ENCODE results near the gene GAD1. TPM values are rescaled to one million over a fixed set of nuclear protein-coding genes. Genes with fewer than 3 reads are reported as not detected.

GAD1 gene
- 1 to 10 TPM in 1 of 2 donors, under 1 TPM in 1; 0.41 to 5.5 TPM for total RNA-seq

DNA sequence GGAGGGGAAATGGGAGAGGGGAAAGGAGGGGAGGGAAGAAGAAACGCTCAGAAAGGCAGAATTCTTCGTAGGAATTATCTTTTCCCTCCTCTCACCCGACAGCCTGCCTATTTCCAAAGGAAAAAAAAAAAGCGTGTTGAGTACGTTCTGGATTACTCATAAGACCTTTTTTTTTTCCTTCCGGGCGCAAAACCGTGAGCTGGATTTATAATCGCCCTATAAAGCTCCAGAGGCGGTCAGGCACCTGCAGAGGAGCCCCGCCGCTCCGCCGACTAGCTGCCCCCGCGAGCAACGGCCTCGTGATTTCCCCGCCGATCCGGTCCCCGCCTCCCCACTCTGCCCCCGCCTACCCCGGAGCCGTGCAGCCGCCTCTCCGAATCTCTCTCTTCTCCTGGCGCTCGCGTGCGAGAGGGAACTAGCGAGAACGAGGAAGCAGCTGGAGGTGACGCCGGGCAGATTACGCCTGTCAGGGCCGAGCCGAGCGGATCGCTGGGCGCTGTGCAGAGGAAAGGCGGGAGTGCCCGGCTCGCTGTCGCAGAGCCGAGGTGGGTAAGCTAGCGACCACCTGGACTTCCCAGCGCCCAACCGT, at the start of gene GAD1:
TSS of gene GAD1 (plus strand) at position 384 of the 589 bp plus-strand sequence. CDS start 1,705 bp downstream, outside the sequence.
- H3K9me3 ChIP-seq = no peaks in the 10 kb centered on the region
- H3K27ac ChIP-seq = peak within 1 kb of the TSS; percentile 8 to 62
- DNase-seq (ENCODE audit: low spot score) (no peak), ATAC-seq (ENCODE audit: insufficient number of reproducible peaks, low FRiP score, low read depth) (no peak)
- H3K36me3 ChIP-seq = no peaks in the 10 kb centered on the region
- peaks cover 18 to 56% of the 10 kb centered on the region in 2 donors for H3K4me1 ChIP-seq (ENCODE audit: control insufficient read depth in 1 of 2, low read depth in 2 of 2)
- TF ChIP-seq, protein P1, sequence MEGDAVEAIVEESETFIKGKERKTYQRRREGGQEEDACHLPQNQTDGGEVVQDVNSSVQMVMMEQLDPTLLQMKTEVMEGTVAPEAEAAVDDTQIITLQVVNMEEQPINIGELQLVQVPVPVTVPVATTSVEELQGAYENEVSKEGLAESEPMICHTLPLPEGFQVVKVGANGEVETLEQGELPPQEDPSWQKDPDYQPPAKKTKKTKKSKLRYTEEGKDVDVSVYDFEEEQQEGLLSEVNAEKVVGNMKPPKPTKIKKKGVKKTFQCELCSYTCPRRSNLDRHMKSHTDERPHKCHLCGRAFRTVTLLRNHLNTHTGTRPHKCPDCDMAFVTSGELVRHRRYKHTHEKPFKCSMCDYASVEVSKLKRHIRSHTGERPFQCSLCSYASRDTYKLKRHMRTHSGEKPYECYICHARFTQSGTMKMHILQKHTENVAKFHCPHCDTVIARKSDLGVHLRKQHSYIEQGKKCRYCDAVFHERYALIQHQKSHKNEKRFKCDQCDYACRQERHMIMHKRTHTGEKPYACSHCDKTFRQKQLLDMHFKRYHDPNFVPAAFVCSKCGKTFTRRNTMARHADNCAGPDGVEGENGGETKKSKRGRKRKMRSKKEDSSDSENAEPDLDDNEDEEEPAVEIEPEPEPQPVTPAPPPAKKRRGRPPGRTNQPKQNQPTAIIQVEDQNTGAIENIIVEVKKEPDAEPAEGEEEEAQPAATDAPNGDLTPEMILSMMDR (IDR thresholded peaks at IDR 0.05) = no peak
- peaks cover 9% of the 10 kb centered on the region for H3K27me3 ChIP-seq (replicated peaks; ENCODE audit: insufficient read depth)
- peak within 1 kb of the TSS; percentile 73 for H3K4me3 ChIP-seq

- Histone ChIP-seq H3K4me3 (peak within 1 kb of the TSS; percentile 87), H3K27me3 (replicated peaks; ENCODE audit: insufficient read depth) (no peaks in the 10 kb centered on the region), H3K9me3 (no peaks in the 10 kb centered on the region), H3K36me3 (no peaks in the 10 kb centered on the region), H3K4me1 (ENCODE audit: control insufficient read depth in 1 of 2, low read depth in 2 of 2) (peaks cover 0 to 17% of the 10 kb centered on the region in 2 donors), H3K27ac (peak within 1 kb of the TSS; percentile 34 to 65)
- DNase-seq (ENCODE audit: low spot score) = peak; percentile 28
- ATAC-seq (ENCODE audit: insufficient number of reproducible peaks, low FRiP score, low read depth) = peak; percentile 61
- TF ChIP-seq, protein P1 (IDR thresholded peaks at IDR 0.05) = no peak
Observed at GRCh38 chr2:170770008-170770605, 46.6 kb upstream of the GAD1 start, which contains the start of gene ERICH2. ERICH2 (plus strand) TSS chr2:170770378; CDS start chr2:170770682, 304 bp downstream.

DNA sequence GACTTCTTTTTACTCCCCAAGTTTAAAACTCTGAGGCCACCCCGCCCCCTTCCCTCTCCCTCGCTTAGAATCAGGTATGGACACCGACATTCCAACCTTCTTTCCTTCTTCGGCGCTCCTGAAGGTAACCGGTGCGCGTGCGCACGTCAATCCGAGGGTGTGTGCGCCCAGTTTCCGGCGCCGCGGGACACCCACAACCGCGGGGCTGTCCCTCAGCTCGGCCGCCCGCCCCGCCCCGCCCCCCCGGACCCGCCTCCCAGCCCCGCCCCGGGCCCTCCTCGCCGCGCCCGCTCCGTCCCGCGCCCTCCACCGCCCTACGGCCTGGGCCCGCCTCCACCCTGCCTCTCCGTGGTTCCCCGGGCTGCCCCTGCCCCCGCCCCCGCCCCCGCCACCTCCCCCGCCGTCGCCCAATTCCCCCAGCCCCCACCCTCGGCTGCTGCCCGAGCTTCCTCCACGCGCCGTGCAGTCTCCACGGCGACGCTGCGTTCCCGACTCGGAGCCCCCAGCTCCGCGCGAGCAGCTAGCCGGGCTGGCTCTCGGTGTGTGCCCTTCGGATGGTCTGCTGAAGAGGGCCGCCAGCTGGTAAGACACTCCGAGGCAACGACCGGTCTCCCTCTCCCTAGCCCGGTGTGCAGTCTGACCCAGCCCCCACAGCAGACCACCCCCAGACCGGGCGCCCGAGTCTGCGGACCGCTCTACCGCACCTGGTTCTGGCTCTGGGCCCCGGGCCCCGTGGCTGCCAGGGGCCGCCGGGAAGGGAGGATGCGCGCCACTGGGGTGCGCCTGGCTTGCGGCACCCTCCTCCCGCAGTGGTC, 45.9 kb upstream of the GAD1 start:
- Histone ChIP-seq H3K27me3 (replicated peaks; ENCODE audit: insufficient read depth) (no peaks in the 10 kb centered on the region), H3K27ac (peak overlapping the region; percentile 34 to 65), H3K4me1 (ENCODE audit: control insufficient read depth in 1 of 2, low read depth in 2 of 2) (peaks cover 0 to 17% of the 10 kb centered on the region in 2 donors), H3K4me3 (peak overlapping the region; percentile 87), H3K9me3 (no peaks in the 10 kb centered on the region), H3K36me3 (no peaks in the 10 kb centered on the region)
- DNase-seq (ENCODE audit: low spot score) (no peak), ATAC-seq (ENCODE audit: insufficient number of reproducible peaks, low FRiP score, low read depth) (peak; percentile 53)
- TF ChIP-seq, protein P1 (IDR thresholded peaks at IDR 0.05) = no peak

DNA sequence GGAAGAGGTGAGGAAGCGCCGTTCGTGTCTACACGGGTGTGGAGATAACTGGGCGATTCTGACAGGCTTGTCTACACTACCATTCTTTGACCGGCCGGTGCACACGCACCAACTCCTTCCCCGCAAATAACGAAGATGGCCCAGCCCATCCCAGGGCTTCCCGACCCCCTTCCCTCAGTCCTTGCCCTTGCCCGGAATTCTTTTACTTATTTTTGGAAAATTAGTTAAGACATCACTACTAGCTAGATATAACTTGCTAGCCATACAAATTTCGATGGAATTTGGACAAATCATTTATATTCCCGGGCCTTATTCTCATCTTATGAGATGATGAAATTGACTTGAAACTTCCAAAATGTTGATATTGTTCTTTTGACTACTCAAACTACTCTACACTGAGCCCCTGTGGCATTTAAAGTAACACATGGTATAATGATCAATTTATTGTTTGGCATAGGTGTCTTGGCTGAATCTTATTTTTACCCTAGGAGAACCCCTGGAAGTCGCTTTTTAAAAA, 45.2 kb upstream of the GAD1 start:
- peaks cover 0 to 17% of the 10 kb centered on the region in 2 donors for H3K4me1 ChIP-seq (ENCODE audit: control insufficient read depth in 1 of 2, low read depth in 2 of 2)
- H3K9me3 ChIP-seq = no peaks in the 10 kb centered on the region
- peak overlapping the region; percentile 87 for H3K4me3 ChIP-seq
- no peak for ATAC-seq (ENCODE audit: insufficient number of reproducible peaks, low FRiP score, low read depth)
- H3K27me3 ChIP-seq (replicated peaks; ENCODE audit: insufficient read depth) = no peaks in the 10 kb centered on the region
- TF ChIP-seq, protein P1 (IDR thresholded peaks at IDR 0.05) = no peak
- H3K36me3 ChIP-seq = no peaks in the 10 kb centered on the region
- peak overlapping the region; percentile 34 to 63 for H3K27ac ChIP-seq
- no peak for DNase-seq (ENCODE audit: low spot score)

GRCh38 chr2:170772295-170772694, 44.4 kb upstream of the GAD1 start:
- no peak for ATAC-seq (ENCODE audit: insufficient number of reproducible peaks, low FRiP score, low read depth)
- no peaks in the 10 kb centered on the region for H3K36me3 ChIP-seq
- TF ChIP-seq, protein P1 (IDR thresholded peaks at IDR 0.05) = no peak
- DNase-seq (ENCODE audit: low spot score) = no peak
- no peak overlapping the region for H3K27ac ChIP-seq
- H3K4me1 ChIP-seq (ENCODE audit: control insufficient read depth in 1 of 2, low read depth in 2 of 2) = peaks cover 0 to 17% of the 10 kb centered on the region in 2 donors
- H3K9me3 ChIP-seq = no peaks in the 10 kb centered on the region
- H3K27me3 ChIP-seq (replicated peaks; ENCODE audit: insufficient read depth) = no peaks in the 10 kb centered on the region
- H3K4me3 ChIP-seq = no peak overlapping the region
